ENCODE measurements around the gene IFI27L2.

DNA sequence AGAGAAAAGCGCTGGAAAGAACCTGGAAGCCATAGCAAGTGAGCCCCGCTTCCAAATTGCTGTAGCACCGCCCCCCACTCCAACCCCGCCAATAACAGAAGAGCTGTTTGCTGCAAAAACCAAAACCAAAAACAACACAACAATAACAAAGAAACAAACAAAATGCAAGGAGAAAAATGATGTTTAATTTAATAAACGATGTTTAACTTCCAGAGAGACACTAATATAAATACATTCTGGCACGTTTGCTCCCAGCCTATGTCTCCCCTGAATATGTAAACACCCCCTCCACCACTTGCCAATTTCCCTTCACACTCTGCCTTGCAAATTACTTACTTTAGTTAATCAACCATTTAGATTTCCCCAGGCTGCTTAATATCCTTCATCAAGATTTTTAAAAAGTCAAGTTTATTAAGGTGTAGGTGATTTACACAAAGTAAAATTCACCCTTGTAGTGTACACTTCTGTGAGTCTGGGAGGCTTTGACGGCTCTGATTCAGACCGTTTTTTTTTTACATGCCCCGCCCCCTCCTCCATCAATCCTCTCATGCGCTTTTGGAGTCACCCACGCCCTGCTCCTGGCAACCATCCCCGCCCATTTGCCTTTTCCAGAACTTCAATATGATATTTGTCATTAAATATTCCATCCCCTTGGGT is 482 bp upstream of the IFI27L2 start:
- TF ChIP-seq, protein P1, sequence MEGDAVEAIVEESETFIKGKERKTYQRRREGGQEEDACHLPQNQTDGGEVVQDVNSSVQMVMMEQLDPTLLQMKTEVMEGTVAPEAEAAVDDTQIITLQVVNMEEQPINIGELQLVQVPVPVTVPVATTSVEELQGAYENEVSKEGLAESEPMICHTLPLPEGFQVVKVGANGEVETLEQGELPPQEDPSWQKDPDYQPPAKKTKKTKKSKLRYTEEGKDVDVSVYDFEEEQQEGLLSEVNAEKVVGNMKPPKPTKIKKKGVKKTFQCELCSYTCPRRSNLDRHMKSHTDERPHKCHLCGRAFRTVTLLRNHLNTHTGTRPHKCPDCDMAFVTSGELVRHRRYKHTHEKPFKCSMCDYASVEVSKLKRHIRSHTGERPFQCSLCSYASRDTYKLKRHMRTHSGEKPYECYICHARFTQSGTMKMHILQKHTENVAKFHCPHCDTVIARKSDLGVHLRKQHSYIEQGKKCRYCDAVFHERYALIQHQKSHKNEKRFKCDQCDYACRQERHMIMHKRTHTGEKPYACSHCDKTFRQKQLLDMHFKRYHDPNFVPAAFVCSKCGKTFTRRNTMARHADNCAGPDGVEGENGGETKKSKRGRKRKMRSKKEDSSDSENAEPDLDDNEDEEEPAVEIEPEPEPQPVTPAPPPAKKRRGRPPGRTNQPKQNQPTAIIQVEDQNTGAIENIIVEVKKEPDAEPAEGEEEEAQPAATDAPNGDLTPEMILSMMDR (conservative IDR thresholded peaks at IDR 0.05; ENCODE audit: low read depth, low read length) = no peak
- TF ChIP-seq EZH2 (IDR thresholded peaks at IDR 0.05; ENCODE audit: borderline replicate concordance, low read depth, low read length, poor library complexity, severe bottlenecking) = no peak

All from A673 (cell line).